Large intestine (tissue), 3 donors: ENCODE measurements around the gene CTTNBP2. TPM values are rescaled to one million over a fixed set of nuclear protein-coding genes. Genes with fewer than 3 reads are reported as not detected.

Experiments used
- DNase-seq, 2 donors: peaks; one replicate each; pipeline versions ENCODE4 v3.0.0 to v3.0.0-alpha.2; 2013
- H3K27ac ChIP-seq: one replicate; pipeline ENCODE4 v1.5.1; 2013; ENCODE audit warnings: low read length
- H3K27me3 ChIP-seq: 2 replicates; pipeline ENCODE4 v1.6.1; 2013; ENCODE audit warnings: low read length; ENCODE audit not compliant: control insufficient read depth, insufficient read depth
- H3K36me3 ChIP-seq: 2 replicates; pipeline ENCODE4 v1.6.1; 2013; ENCODE audit warnings: low read length; ENCODE audit not compliant: control insufficient read depth, insufficient read depth
- H3K4me1 ChIP-seq: one replicate; pipeline ENCODE4 v1.6.1; 2013; ENCODE audit warnings: low read length; ENCODE audit not compliant: control insufficient read depth, insufficient read depth
- H3K4me3 ChIP-seq: one replicate; pipeline ENCODE4 v1.5.1; 2013; ENCODE audit warnings: low read length
- H3K9me3 ChIP-seq: one replicate; pipeline ENCODE4 v1.6.1; 2013; ENCODE audit warnings: mild to moderate bottlenecking, low read depth, low read length, moderate library complexity; ENCODE audit not compliant: control insufficient read depth
- WGBS: methylation state at CpG from one replicate; pipeline ENCODE4 v1.1.5; 2013; ENCODE audit warnings: low lambda C conversion rate; ENCODE audit not compliant: insufficient coverage; 5-methylcytosine and 5-hydroxymethylcytosine counted together
- polyA plus RNA-seq: library from polyadenylated mRNA; unstranded; fragments of 120-200 nt; gene quantifications from one replicate; pipeline ENCODE4 v1.2.1, GENCODE V29; 2013

The CTTNBP2 gene
- polyA plus RNA-seq, 1 donor = 4.6 TPM

GRCh38 chr7:117806011-117806410, 67.2 kb downstream of the CTTNBP2 start:
- 100% methylated on average over 1 of the region's 5 CpGs for WGBS
- H3K9me3 ChIP-seq = no peaks in the 10 kb centered on the region
- no peaks in the 10 kb centered on the region for H3K27me3 ChIP-seq
- H3K4me1 ChIP-seq = peaks cover 2% of the 10 kb centered on the region
- no peak for DNase-seq
- H3K27ac ChIP-seq = no peak overlapping the region
- H3K36me3 ChIP-seq = no peaks in the 10 kb centered on the region
- H3K4me3 ChIP-seq = no peak overlapping the region

- Histone ChIP-seq H3K9me3 (no peaks in the 10 kb centered on the region), H3K27ac (no peak overlapping the region), H3K4me1 (peaks cover 2% of the 10 kb centered on the region), H3K27me3 (no peaks in the 10 kb centered on the region), H3K4me3 (no peak overlapping the region), H3K36me3 (no peaks in the 10 kb centered on the region)
- 83% methylated on average over 1 of the region's 3 CpGs for WGBS
- DNase-seq = no peak
These were observed 68.0 kb downstream of the CTTNBP2 start for GRCh38 chr7:117805241-117805640.

- Histone ChIP-seq H3K27ac (no peak overlapping the region), H3K4me1 (no peaks in the 10 kb centered on the region), H3K4me3 (no peak overlapping the region), H3K9me3 (no peaks in the 10 kb centered on the region), H3K36me3 (no peaks in the 10 kb centered on the region), H3K27me3 (no peaks in the 10 kb centered on the region)
- 100% methylated on average over 1 of the region's 2 CpGs for WGBS
- no peak for DNase-seq
These were observed 69.8 kb downstream of the CTTNBP2 start for GRCh38 chr7:117803476-117803875.

- no peak overlapping the region for H3K4me3 ChIP-seq
- WGBS = 100% methylated on average over 2 of the region's 2 CpGs
- H3K27me3 ChIP-seq = no peaks in the 10 kb centered on the region
- no peak for DNase-seq
- H3K36me3 ChIP-seq = no peaks in the 10 kb centered on the region
- no peaks in the 10 kb centered on the region for H3K9me3 ChIP-seq
- no peak overlapping the region for H3K27ac ChIP-seq
- no peaks in the 10 kb centered on the region for H3K4me1 ChIP-seq
These were observed 70.6 kb downstream of the CTTNBP2 start for GRCh38 chr7:117802660-117803059.

GRCh38 chr7:117800841-117801240, 72.4 kb downstream of the CTTNBP2 start:
- no peak for DNase-seq

GRCh38 chr7:117800406-117800805, 72.8 kb downstream of the CTTNBP2 start:
- WGBS = 70% methylated on average over 2 of the region's 3 CpGs
- Histone ChIP-seq H3K4me1 (no peaks in the 10 kb centered on the region), H3K36me3 (no peaks in the 10 kb centered on the region), H3K4me3 (no peak overlapping the region), H3K9me3 (no peaks in the 10 kb centered on the region), H3K27me3 (no peaks in the 10 kb centered on the region), H3K27ac (no peak overlapping the region)
- DNase-seq = no peak

More at GRCh38 chr7:117800841-117801240, 72.4 kb downstream of the CTTNBP2 start:
- H3K27ac ChIP-seq = no peak overlapping the region
- no peaks in the 10 kb centered on the region for H3K9me3 ChIP-seq
- H3K4me1 ChIP-seq = no peaks in the 10 kb centered on the region
- no peaks in the 10 kb centered on the region for H3K27me3 ChIP-seq
- WGBS = no CpG with 5 or more reads among the region's 1 CpG
- no peak overlapping the region for H3K4me3 ChIP-seq
- H3K36me3 ChIP-seq = no peaks in the 10 kb centered on the region

GRCh38 chr7:117796889-117797288, 76.4 kb downstream of the CTTNBP2 start:
- no peak overlapping the region for H3K27ac ChIP-seq
- no peaks in the 10 kb centered on the region for H3K4me1 ChIP-seq
- no peak for DNase-seq
- no peak overlapping the region for H3K4me3 ChIP-seq
- no peaks in the 10 kb centered on the region for H3K9me3 ChIP-seq
- H3K27me3 ChIP-seq = no peaks in the 10 kb centered on the region
- H3K36me3 ChIP-seq = no peaks in the 10 kb centered on the region
- WGBS = no CpG with 5 or more reads among the region's 1 CpG

- no peaks in the 10 kb centered on the region for H3K4me1 ChIP-seq
- WGBS = no CpG with 5 or more reads among the region's 2 CpGs
- no peak for DNase-seq
- no peaks in the 10 kb centered on the region for H3K27me3 ChIP-seq
- H3K27ac ChIP-seq = no peak overlapping the region
- no peaks in the 10 kb centered on the region for H3K36me3 ChIP-seq
- no peak overlapping the region for H3K4me3 ChIP-seq
- H3K9me3 ChIP-seq = no peaks in the 10 kb centered on the region
These were observed 79.3 kb downstream of the CTTNBP2 start for GRCh38 chr7:117793976-117794375.

- Histone ChIP-seq H3K27me3 (no peaks in the 10 kb centered on the region), H3K36me3 (no peaks in the 10 kb centered on the region), H3K4me3 (no peak overlapping the region), H3K4me1 (no peaks in the 10 kb centered on the region), H3K27ac (no peak overlapping the region), H3K9me3 (no peaks in the 10 kb centered on the region)
- no CpG with 5 or more reads among the region's 3 CpGs for WGBS
- DNase-seq = no peak
These were observed 79.7 kb downstream of the CTTNBP2 start for GRCh38 chr7:117793521-117793920.

GRCh38 chr7:117791877-117792780, 81.1 kb downstream of the CTTNBP2 start:
- Histone ChIP-seq H3K4me1 (no peaks in the 10 kb centered on the region), H3K9me3 (no peaks in the 10 kb centered on the region), H3K27me3 (no peaks in the 10 kb centered on the region), H3K27ac (no peak overlapping the region), H3K4me3 (no peak overlapping the region), H3K36me3 (no peaks in the 10 kb centered on the region)
- DNase-seq = no peak
- 86% methylated on average over 9 of the region's 18 CpGs for WGBS

- WGBS = 90% methylated on average over 2 of the region's 5 CpGs
- H3K9me3 ChIP-seq = no peaks in the 10 kb centered on the region
- no peak overlapping the region for H3K27ac ChIP-seq
- H3K36me3 ChIP-seq = no peaks in the 10 kb centered on the region
- no peak for DNase-seq
- H3K4me3 ChIP-seq = no peak overlapping the region
- H3K4me1 ChIP-seq = no peaks in the 10 kb centered on the region
- no peaks in the 10 kb centered on the region for H3K27me3 ChIP-seq
These were observed 82.5 kb downstream of the CTTNBP2 start for GRCh38 chr7:117790731-117791130.
